Panc1 (cell line): ENCODE data around the gene SLCO2A1. TPM values are rescaled to one million over a fixed set of nuclear protein-coding genes. Genes with fewer than 3 reads are reported as not detected.
A peak's percentile ranks its signal among the peaks of the same experiment; 100 is the strongest.

Experiments
- ATAC-seq: fragments of 200-7000 bp; cut with Tn5 transposase; 2 replicates; pipeline ENCODE4 v1.9.1; 2020; ENCODE audit warnings: mild to moderate bottlenecking, moderate library complexity
- BruUV-seq: library from RNA; stranded (reverse); fragments of 400-500 nt; replicated peaks from 2 replicates; lab custom pipeline; 2021; lab: Mats Ljungman, UMichigan
- CTCF ChIA-PET: fragments of 300-600 bp; sonication (Branson Sonifier 250); formaldehyde crosslinking; loops from one replicate; lab custom pipeline; 2022; ENCODE audit warnings: antibody characterized with exemption; lab: Charles Lee
- POLR2A ChIA-PET: fragments of 300-600 bp; sonication (Branson Sonifier 250); formaldehyde crosslinking; loops from one replicate; lab custom pipeline; 2022; ENCODE audit warnings: antibody characterized with exemption; lab: Charles Lee
- DNase-seq: peaks from one replicate; pipeline ENCODE4 v3.0.0-alpha.2; 2010; ENCODE audit warnings: low read depth, low spot score
- H3K27ac ChIP-seq: 2 replicates; pipeline ENCODE4 v1.5.1; 2011; ENCODE audit warnings: mild to moderate bottlenecking, low read length, inconsistent platforms
- H3K27me3 ChIP-seq: fragments of 200-500 bp; sonication (Bioruptor generic); 2 replicates; pipeline ENCODE4 v1.6.0; 2014; ENCODE audit warnings: low read length, inconsistent platforms; ENCODE audit not compliant: control insufficient read depth, insufficient read depth
- H3K36me3 ChIP-seq: fragments of 200-500 bp; sonication (Bioruptor generic); 2 replicates; pipeline ENCODE4 v1.5.1; 2014; ENCODE audit warnings: inconsistent platforms, mild to moderate bottlenecking, low read length, moderate library complexity; ENCODE audit not compliant: control insufficient read depth, insufficient read depth
- H3K4me1 ChIP-seq: 2 replicates; pipeline ENCODE4 v1.5.1; 2011; ENCODE audit warnings: inconsistent platforms, mild to moderate bottlenecking, low read length, moderate library complexity; ENCODE audit not compliant: control insufficient read depth, insufficient read depth
- H3K4me3 ChIP-seq, 2 experiments: 2 replicates each; pipeline ENCODE4 v1.5.1; 2011 to 2012; ENCODE audit warnings: low read depth in 2 of 2, low read length in 2 of 2, mild to moderate bottlenecking in 2 of 2, inconsistent platforms in 1 of 2, moderate library complexity in 1 of 2
- H3K9me3 ChIP-seq: fragments of 200-500 bp; sonication (Bioruptor generic); 2 replicates; pipeline ENCODE4 v1.5.1; 2014; ENCODE audit warnings: low read depth, mild to moderate bottlenecking, inconsistent platforms, low read length, moderate library complexity; ENCODE audit not compliant: control insufficient read depth, insufficient read depth
- POLR2AphosphoS5 ChIP-seq: IDR thresholded peaks from 2 replicates; pipeline ENCODE4 v1.6.1; 2012; ENCODE audit warnings: mild to moderate bottlenecking, low read depth, low read length, moderate library complexity
- SIN3A ChIP-seq: IDR thresholded peaks from 2 replicates; pipeline ENCODE4 v1.6.1; 2012; ENCODE audit warnings: low read depth, mild to moderate bottlenecking, low read length, moderate library complexity, borderline replicate concordance; ENCODE audit not compliant: insufficient read depth
- TCF7L2 ChIP-seq: IDR thresholded peaks from 2 replicates; pipeline ENCODE4 v1.6.1; 2011; ENCODE audit warnings: mild to moderate bottlenecking, low read depth, low read length, inconsistent platforms
- in situ Hi-C: cut with HindIII; loops from 2 replicates; pipeline ENCODE4 v1.10.0; 2016; ENCODE audit warnings: low sequenced_read_pairs, low pct_unique_long_range_greater_than_20kb
- intact Hi-C: fragments of 100-400 bp; cut with micrococcal nuclease; formaldehyde crosslinking; loops from one replicate; pipeline ENCODE4 v1.10.0; 2022; ENCODE audit not compliant: unreplicated experiment
- total RNA-seq: library from RNA; stranded (reverse); gene quantifications from one replicate; pipeline ENCODE4 v1.2.1, GENCODE V29; 2021; ENCODE audit not compliant: unreplicated experiment
- TF ChIP-seq, protein P1 (sequence below), 2 experiments: IDR thresholded peaks; 2 replicates each; pipeline ENCODE4 v1.6.1; 2011 to 2012; ENCODE audit warnings: low read depth in 2 of 2, control low read depth in 1 of 2, low read length in 1 of 2, mild to moderate bottlenecking in 1 of 2, moderate library complexity in 1 of 2; ENCODE audit not compliant: insufficient read depth in 1 of 2
- TF ChIP-seq, protein P2 (sequence below): fragments of 450-650 bp; IDR thresholded peaks from 2 replicates; pipeline ENCODE4 v1.5.1; 2017; ENCODE audit warnings: mild to moderate bottlenecking

The SLCO2A1 gene
- total RNA-seq, 1 experiment from 2014 or later, result 0.62 TPM

DNA sequence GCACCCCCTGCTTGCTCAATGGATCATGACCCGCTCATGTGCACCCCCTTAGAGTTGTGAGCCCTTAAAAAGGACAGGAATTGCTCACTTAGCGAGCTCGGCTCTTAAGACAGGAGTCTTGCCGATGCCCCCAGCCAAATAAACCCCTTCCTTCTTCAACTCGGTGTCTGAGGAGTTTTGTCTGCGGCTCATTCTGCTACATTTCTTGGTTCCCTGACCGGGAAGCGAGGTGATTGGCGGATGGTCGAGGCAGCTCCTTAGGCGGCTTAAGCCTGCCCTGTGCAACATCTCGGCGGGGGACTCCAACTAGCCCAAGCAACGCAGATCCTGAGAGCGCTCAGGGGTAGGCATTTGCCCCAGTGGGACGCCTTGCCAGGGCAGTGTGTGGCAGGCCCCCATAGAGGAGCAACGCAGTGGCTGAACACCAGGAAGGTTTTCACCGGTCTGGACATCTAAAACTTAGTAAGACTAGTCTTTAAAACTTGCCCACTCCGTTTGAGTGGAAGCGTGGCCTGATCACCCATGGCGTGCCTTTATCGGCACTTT lies 9.5 kb downstream of the SLCO2A1 start:
- ATAC-seq (no peak), DNase-seq (no peak)
- no peaks in the 10 kb centered on the region for H3K4me1 ChIP-seq
- no peaks in the 10 kb centered on the region; the same call in 1 of the 2 replicates for H3K27me3 ChIP-seq
- no peak overlapping the region for H3K27ac ChIP-seq
- no peak overlapping the region for H3K4me3 ChIP-seq
- in situ Hi-C loops (no loop called here), intact Hi-C loops (no loop called here)
- TF ChIP-seq SIN3A, result no peak
- no peak for TF ChIP-seq TCF7L2
- TF ChIP-seq, protein P1, sequence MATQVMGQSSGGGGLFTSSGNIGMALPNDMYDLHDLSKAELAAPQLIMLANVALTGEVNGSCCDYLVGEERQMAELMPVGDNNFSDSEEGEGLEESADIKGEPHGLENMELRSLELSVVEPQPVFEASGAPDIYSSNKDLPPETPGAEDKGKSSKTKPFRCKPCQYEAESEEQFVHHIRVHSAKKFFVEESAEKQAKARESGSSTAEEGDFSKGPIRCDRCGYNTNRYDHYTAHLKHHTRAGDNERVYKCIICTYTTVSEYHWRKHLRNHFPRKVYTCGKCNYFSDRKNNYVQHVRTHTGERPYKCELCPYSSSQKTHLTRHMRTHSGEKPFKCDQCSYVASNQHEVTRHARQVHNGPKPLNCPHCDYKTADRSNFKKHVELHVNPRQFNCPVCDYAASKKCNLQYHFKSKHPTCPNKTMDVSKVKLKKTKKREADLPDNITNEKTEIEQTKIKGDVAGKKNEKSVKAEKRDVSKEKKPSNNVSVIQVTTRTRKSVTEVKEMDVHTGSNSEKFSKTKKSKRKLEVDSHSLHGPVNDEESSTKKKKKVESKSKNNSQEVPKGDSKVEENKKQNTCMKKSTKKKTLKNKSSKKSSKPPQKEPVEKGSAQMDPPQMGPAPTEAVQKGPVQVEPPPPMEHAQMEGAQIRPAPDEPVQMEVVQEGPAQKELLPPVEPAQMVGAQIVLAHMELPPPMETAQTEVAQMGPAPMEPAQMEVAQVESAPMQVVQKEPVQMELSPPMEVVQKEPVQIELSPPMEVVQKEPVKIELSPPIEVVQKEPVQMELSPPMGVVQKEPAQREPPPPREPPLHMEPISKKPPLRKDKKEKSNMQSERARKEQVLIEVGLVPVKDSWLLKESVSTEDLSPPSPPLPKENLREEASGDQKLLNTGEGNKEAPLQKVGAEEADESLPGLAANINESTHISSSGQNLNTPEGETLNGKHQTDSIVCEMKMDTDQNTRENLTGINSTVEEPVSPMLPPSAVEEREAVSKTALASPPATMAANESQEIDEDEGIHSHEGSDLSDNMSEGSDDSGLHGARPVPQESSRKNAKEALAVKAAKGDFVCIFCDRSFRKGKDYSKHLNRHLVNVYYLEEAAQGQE (IDR thresholded peaks at IDR 0.05; ENCODE audit: insufficient read depth in 1 of 2, low read depth in 2 of 2, low read length in 1 of 2), result no peak
- TF ChIP-seq, protein P2, sequence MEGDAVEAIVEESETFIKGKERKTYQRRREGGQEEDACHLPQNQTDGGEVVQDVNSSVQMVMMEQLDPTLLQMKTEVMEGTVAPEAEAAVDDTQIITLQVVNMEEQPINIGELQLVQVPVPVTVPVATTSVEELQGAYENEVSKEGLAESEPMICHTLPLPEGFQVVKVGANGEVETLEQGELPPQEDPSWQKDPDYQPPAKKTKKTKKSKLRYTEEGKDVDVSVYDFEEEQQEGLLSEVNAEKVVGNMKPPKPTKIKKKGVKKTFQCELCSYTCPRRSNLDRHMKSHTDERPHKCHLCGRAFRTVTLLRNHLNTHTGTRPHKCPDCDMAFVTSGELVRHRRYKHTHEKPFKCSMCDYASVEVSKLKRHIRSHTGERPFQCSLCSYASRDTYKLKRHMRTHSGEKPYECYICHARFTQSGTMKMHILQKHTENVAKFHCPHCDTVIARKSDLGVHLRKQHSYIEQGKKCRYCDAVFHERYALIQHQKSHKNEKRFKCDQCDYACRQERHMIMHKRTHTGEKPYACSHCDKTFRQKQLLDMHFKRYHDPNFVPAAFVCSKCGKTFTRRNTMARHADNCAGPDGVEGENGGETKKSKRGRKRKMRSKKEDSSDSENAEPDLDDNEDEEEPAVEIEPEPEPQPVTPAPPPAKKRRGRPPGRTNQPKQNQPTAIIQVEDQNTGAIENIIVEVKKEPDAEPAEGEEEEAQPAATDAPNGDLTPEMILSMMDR, result no peak
- TF ChIP-seq POLR2AphosphoS5, result no peak
- H3K9me3 ChIP-seq, result no peaks in the 10 kb centered on the region
- no TSS peak for BruUV-seq
- ChIA-PET CTCF (no interaction called here), POLR2A (no interaction called here)
- H3K36me3 ChIP-seq, result no peaks in the 10 kb centered on the region

DNA sequence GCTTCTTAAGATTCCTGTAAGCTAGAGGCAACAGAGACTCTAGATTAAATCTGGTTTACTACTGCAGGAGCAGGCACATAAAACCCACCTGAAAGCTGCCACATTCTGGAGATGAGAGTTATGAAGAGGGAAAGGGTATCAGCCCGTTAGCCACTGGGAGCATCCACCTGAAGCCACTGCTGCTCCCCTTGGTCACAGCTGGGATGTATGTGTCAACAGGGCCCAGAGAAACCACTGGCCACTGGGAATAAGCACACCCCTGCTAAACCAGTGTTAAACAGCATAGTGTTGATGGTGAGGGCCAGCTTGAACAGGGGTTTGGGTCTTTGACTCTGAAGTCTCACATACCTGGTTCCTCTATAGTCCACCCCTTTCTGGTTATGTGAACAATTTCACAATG lies 10.9 kb downstream of the SLCO2A1 start:
- TF ChIP-seq SIN3A, result no peak
- TF ChIP-seq POLR2AphosphoS5, result no peak
- TF ChIP-seq TCF7L2, result no peak
- TF ChIP-seq, protein P2, result no peak
- TF ChIP-seq, protein P1 (IDR thresholded peaks at IDR 0.05; ENCODE audit: insufficient read depth in 1 of 2, low read depth in 2 of 2, low read length in 1 of 2), result no peak
- Histone ChIP-seq H3K9me3 (no peaks in the 10 kb centered on the region), H3K27ac (no peak overlapping the region), H3K4me3 (no peak overlapping the region), H3K4me1 (no peaks in the 10 kb centered on the region), H3K36me3 (no peaks in the 10 kb centered on the region), H3K27me3 (no peaks in the 10 kb centered on the region; the same call in 1 of the 2 replicates)
- in situ Hi-C loops (no loop called here), intact Hi-C loops (no loop called here)
- ATAC-seq (peak; percentile 65; the same call in 1 of the 2 replicates), DNase-seq (no peak)
- BruUV-seq, result no TSS peak
- ChIA-PET CTCF (no interaction called here), POLR2A (no interaction called here)
